T-helper 1 cell (primary cell): Measurements from ENCODE around the gene FBXO22.
A peak's percentile ranks its signal among the peaks of the same experiment; 100 is the strongest.
"Not testable (repeated sequence)": the region's sequence is repeated elsewhere in the genome, so short reads cannot be mapped to it uniquely, and the experiment has no call there.

Source experiments
- DNase-seq, 5 donors: peaks; one replicate each; pipeline ENCODE4 v3.0.0-alpha.2; 2012 to 2020

The FBXO22 gene

DNA sequence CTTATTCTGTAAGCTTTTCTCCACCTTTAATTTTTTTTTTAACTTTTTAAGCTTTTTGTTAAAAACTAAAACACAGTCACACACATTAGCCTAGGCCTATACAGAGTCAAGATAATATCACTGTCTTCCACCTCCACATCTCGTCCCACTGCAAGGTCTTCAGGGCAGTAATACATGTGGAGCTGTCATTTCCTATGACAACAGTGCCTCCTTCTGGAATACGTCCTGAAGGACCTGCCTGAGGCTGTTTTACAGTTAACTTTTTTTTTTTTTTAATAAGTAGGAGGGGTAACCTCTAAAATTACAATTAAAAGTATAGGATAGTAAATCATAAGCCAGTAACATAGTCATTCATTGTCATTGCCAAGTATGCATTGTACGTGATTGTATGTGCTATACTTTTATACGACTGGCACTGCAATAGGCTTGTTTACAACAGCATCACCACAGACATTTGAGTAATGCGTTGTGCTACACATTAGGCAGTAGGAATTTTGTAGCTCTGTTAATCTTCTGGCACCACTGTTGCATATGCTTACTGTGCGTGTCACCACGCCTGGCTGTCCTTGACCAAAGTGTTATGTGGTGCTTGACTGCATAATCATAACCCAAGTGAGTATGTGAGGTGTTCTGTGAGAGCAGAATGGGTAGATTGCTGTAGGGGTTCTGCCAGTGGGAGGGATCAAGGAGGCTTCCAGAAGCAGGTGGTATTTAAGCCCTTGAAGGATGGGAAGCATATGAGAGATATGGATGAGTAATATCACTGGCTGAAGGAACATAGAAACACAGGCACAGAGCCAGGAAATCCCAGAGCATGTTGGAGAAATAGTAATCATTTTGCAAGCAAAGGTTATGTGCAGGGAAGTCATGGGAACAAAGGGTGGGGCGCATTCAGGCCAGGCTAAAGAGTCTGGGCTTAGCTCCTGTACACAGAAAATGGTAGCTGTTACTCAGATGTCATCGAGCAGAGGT is 18.3 kb downstream of the FBXO22 start:
- DNase-seq: peak in 2 of 5 donors; percentile 8 to 39

DNA sequence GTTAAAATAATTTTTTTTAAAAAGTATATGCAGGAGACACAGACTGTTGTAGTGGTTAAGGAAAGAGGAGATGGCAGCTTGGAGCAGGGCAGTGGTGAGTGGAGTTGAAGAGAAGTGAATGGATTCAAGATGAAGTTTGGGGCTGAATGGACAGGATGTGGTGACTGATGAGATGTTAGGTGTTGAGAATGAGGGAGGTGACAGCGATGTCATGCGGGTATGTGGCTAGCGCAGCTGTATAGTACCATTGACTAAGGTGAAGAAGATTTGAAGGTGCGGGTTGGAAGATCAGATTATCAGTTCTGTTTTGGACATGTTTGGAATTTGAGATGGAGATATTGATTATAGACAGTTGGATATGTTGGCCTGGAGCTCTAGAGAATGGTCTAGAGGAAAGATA is 20.1 kb downstream of the FBXO22 start:
- peak in 1 of 5 donors; percentile 20 for DNase-seq

DNA sequence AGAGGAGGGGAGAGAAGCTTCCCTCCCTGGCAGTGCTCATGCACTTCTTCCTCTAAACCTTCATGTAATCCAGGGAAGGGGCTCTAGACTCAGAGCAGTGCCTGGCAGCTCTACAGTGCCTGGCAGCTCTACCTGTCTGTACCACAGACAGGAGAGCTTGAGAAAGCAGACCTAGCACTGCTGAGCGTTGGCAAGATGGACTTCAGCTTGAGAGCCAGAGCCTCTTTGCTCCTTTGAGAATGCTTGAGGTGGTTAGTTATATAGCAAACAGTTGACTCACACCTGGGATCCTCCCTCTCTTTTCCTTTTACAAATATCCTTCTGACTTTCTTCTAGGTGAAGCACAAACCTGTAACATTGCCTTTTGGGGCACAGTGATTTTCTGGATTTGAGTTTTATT is 20.9 kb downstream of the FBXO22 start:
- DNase-seq: no peak

DNA sequence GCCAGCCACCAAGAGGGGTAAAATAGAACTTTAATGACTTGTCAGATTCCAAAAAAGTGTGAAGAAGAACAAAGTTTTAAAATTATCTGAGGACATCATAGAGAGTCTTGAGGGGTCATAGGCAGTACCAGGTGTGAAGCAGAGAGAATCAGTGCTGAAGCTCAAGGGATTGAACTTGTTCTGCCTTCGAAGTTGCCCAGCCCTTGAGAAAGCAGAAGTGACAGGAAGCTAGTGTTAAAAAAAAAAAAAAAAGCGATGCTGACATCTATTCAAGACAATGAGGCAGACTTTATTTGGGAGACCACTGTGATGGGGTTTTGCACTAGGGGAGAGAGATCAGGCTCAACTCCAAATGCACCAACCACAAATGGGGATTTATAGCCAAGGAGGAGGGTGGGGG is 21.8 kb downstream of the FBXO22 start:
- DNase-seq: no peak

DNA sequence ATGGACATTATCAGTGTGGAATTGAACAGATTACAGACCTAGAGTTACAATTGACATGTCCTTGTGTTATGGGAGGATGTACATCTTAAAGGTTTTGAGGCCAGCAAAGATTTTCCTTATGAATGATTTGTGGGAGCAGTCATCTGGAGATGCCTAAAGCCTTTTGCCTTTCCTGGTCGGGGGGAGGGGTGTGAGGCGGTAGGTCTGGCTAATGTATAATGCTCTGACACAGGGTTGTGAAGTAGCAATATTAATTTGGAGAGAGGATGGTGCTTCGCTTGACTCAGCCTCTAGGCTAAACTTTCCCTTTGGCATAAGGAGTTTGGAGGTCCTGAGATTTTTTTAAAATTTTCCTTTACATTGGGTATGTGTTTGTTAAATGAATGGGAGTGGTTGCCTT is 23.3 kb downstream of the FBXO22 start:
- no peak for DNase-seq

DNA sequence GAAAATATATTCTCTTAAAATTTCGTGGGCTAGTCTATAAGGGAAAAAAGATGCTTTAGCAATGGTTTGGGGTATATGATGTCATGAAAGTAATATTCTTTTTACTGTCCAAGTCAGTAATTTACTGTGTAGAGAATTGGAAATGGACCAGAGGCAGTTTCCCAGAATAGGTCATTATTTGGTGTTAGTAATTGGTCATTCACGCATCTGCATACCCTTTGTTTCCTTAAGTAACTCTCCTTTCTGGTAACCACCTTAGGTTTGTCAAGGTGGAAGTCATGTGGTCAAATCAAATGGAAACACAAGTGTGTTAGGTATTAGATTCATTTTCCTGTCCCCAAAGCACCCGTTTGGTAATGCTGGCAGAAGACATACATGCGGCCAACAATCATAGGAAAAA is 23.9 kb downstream of the FBXO22 start:
- no peak for DNase-seq

DNA sequence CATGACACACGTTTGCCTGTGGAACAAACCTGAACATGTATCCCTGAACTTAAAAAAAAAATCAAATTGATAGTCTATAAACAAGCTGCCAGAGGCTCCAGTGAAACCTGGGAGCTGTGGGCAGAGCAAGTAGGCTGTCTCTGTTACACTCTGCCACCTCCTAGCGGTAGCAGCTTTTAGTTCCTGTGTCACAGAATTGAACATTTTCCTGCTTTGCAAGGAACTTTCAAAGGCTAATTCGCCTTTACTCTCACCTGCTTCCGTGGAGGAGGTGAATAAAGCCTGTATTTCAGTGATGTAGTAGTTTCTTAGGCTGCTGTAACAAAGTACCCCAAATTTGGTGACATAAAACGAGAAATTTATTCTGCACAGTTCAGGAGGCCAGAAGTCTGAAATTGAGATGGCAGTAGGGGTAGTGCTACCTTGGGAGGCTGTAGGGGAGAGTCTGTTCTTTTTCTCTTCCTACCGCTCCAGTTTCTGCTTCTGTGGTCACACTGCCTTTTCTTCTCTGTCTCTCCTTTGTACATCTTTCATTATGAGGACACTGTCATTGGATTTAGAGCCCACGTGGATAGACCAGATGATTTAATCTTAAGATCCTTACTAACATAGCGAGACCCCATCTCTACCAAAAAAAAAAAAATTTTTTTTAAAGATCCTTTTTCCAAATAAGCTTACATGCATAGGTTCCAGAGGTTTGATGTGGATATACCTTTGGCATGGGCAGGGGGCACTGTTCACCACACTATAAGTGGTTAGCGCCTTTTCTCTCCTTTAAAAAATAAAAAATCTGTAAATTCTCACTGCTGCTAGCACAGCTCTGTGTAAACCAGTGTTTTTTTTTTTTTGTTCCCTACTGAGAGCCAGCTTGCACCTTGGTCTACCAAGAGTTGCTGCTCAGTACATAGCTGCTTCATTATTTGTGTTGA is 25.3 kb downstream of the FBXO22 start:
- DNase-seq: no peak

DNA sequence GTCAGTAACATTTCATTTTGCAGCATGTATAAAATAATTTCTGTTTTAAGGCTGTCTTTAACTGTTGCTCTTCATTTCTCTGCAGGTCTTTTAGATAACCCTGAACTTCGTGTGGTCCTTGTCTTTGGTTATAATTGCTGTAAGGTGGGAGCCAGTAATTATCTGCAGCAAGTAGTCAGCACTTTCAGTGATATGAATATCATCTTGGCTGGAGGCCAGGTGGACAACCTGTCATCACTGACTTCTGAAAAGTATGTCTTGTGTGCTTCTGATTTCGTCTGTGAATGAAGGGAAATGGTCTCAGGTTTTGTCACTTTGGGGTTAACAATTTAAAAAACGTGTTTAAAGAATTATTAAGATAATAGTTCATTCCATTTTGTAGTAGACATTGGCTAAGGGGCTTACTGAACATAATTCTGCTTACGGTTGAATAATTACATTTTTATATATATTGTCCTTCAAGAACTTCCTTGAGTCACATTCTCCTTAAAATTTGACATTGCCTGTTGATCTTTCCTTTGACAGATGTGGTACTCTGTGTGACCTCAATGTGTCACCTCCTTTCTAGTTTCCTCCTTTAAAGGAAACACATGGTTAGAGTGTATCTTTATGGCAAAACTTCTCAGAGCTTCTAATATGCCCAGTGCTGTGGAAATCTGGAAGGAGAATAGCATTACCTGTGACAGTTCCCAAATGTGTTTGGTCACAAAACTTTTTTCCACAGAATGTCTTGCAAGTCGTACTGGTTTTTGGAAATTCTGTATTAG is 26.3 kb downstream of the FBXO22 start:
- DNase-seq: no peak

DNA sequence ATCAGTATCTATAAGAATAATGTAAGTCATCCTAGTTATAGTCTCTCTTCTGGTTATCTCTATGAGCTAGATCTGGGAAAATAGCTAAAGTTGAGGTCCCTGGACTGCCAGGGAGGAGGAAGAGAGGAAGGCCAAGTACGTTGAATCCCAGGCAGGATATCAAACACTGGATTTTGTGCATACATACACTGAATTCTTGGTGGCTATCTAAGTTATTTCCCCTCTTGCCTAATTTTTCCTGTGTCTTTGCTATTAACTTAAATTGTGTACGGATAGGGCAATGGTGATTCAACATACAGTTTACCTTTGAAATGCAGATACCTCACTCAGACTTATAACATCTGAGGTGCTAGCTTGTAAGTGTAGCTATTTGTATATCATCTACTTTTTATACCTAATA is 27.2 kb downstream of the FBXO22 start:
- no peak for DNase-seq

DNA sequence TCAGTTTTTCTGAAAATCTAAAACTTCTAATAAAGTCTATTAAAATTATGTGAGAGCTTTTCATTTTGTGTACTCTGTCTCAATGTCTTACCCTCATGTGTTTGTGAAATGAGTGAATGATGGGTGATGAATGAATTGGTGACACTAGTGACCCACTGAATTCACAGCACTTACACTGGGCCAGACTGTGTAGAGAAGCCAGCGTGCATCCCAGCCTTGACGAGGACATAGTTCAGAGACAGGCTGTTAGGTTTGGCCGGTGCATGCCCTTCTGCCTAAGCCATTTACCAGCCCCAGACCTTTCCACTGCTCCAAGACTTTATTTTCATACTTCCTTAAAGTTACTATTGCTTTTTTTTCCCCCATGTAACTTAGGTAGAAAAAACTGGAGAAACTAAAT is 38.8 kb downstream of the FBXO22 start:
- DNase-seq: no peak

DNA sequence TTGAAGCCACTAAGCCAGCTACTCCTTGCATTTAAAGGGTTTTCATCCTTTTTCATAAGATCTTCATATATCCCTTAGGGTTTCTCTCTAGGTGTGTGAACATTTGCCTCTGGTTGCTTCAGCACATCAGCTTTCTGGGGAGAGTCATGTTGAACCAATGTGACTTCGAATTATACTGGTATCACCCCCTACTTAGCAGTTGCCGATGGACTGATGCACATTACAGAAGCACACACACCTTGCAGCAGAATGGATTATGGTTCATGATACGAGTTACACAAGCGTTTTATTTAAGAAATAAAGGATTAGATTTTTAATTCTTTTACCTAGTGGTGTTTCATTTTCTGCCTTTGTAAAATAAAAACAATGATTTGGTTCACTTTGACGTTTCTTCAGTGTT is 39.6 kb downstream of the FBXO22 start:
- DNase-seq: no peak

DNA sequence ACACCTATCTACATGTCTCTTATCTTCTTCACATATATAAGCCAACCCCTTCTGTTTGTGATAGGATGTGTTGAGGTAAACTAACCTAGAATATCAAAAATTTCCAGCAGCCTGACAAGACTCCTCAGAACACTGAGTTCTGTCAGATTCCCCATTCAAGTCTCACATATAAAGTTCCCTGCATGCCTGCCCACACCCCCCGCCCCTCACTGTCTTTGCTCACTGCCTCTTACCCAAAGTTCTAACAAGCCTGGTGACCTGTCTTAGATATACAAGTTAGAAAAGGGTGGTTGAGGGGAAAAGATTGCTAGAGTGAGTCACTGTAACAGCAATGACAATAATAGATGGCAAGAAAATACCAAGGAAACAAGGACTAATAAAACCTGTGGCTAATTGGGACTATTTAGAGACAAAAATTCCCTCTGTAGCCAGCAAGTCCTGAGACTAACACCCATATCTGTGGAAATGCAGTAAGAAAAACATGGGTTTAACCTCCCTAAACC is 40.1 kb downstream of the FBXO22 start:
- no peak for DNase-seq

DNA sequence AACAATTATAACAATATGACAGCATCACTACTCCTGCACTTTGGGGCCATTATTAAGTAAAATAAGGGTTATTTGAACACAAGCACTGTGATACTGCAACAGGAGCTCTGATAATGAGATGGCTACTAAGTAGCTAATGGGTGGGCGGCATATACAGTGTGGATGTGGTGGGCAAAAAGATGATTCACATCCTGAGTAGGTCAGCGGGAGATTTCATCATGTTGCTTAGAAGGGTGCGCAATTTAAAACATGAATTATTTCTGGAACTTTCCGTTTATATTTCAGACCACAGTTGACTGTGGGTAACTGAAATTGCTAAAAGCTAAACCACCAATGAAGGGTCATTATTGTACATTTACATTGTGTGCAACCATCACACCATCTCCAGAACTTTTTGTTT is 42.3 kb downstream of the FBXO22 start:
- DNase-seq: no peak

DNA sequence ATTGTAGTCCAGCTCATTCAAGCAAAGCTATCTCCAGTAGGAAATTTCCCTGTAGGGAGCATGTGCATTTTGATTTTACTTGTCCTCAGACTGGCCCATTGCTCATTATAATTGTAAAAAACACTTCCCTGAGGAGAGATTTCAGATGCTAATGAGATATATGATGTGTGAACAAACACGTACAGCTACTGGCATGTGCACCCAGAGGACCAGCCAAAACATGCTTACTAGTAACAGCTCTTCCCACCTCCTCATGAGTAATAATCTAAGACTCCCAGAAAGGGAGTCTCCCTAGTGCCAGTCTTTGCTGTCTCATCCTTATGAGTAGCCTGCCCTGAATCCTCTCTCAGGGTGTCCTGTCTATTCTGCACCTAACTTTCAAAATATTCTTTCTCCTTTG is 43.4 kb downstream of the FBXO22 start:
- DNase-seq: no peak

DNA sequence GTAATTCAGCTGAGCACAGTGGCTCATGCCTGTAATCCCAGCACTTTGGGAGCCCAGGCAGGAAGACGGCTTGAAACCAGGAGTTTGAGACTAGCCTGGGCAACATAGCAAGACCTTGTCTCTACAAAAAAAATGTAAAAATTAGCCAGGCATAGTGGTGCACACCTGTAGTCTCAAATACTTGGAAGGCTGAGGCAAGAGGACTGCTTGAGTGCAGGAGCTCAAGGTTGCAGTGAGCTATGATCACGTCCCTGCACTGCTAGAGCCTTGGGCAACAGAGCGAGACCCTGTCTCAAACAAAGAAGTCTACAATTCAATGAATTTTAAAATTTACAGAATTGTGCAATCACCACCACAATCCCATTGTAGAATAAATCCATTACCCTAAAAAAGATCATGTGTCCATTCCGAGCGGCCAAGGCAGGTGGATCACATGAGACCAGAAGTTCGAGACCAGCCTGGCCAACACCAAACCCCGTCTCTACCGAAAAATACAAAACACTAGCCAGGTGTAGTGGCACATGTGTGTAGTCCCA is 45.2 kb downstream of the FBXO22 start:
- DNase-seq: no peak

DNA sequence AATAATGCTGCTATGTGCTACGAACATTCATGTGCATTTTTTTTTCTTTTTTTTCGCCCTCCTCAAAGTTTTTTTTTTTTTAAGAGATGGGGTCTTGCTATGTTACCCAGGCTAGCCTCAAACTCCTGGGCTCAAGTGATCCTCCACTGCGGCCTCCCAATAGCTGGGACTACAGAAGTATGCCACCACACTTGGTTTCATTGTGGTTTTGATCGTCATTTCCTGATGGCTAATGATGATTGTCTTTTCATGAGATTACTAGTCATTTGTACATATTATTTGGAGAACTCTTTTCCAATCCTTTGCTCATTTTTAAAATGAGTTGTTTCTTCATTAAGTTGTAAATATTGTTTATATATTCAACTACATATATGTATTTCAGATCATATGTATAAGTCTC is 48.8 kb downstream of the FBXO22 start:
- peak in 1 of 5 donors; percentile 8 for DNase-seq

DNA sequence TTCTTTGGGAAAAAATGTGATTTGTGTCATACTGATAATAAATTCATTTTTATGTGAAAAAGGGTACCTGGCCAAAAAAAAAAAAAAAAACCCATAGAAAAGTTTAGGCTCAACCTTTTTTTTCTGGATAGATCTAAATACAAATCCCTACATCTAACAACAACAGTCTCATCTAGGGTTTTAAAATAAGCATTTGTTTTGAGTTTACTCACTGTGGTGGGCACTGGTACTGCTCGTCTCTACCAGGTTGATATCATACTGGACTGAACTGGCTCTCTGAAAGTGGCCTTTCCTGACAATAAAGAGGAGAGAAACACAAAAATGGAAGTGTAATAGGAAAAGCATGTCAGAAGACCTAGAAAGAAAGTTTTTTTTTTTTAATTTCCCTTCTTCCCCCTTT is 52.0 kb downstream of the FBXO22 start:
- DNase-seq: no peak

DNA sequence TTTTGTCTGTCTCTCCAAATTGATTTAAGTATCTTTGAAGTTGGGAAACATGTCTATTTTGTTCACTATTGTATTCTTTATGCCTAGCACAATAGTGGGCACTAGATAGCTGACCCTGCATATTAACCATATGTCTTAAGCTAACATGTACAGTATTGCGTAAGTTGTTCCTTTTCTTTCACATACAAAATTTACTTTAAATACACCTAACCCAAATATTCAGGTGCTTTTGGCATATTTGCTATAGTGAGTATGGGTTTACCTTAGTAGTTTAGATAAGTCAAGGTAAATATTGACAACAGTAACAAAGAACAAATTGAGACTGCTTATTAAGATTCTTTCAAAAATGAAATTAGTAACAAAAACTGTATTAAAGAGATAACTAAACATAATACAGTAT is 57.7 kb downstream of the FBXO22 start:
- DNase-seq: no peak

DNA sequence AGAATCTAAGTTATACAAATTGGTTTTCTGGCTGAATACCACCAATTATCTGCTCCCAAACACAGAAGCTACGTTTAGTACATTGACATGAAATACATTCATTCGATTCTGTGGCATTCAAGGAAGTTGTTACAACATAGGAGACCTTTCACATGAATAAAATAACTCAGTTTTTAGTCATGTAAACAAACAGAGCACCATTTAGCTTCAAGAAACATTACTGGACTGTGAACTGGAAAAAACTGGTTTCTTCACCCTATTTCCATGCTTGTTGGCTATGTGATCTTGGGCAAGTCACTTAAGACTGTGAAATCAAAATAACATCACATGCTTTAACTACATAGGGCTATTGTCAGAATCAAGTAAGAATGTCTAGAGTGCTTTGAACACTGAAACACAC is 62.4 kb downstream of the FBXO22 start:
- DNase-seq: no peak

DNA sequence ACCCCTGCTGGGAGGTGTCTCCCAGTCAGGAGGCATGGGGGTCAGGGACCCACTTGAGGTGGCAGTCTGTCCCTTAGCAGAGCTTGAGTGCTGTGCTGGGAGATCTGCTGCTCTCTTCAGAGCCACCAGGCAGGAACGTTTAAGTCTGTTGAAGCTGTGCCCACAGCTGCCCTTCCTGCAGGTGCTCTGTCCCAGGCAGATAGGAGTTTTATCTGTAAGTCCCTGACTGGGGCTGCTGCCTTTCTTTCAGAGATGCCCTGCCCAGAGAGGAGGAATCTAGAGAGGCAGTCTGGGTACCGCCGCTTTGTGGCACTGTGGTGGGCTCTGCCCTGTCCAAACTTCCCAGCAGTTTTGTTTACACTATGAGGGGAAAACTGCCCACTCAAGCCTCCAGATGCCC is 73.1 kb downstream of the FBXO22 start:
- DNase-seq: not testable (repeated sequence)

DNA sequence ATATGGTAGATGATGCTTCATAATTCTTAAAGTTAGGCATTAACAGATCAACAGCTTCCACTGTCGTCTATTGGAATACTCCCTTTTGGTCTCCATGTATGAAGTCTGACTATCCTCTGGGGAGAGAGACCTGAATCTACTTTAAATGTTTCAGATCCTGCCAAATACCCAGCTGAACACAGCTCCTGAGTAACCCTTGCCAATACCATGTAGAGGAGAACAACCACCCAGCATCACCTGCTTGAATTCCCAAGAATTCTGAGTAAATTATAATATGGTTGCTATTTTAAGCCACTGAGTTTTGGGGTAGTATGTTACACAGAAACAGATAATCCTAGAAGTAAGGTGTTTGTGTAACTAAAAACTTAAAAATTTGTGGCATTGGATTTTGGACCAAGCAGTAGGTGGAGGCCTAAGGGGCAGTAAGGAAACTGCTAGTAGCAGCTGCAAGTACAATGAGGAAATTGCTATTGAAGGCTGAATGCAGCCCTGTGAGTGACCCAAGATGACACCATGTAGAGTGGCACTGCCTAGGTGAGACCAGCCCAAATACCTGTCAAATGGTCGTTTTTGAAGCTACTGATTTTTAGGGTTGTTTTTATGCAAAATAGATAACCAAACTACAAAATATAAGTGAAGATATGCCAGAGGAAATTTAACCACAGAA is 77.6 kb downstream of the FBXO22 start:
- DNase-seq: no peak

DNA sequence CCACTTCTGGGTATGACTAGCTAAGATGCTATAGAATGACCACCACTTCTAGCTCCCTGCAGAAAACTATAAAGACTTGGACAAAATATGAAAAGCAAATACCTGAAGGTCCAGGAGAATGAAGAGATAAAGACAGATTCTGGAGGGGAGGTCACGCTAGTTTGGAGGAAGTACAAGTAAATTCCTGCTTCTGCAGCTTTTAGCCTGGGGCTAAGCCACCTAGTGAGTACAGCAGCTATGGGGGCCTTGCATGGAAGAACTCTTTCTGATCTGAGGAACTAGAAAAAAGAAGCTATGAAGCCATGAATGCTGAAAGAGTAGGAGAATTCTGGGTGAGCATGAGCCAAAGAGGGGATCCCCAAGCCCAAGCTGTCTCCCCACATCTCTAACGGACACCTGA is 78.8 kb downstream of the FBXO22 start:
- no peak for DNase-seq
